Testis (tissue), 2 donors: ENCODE data around the gene CDK5R2.

ENCODE experiments used
- CTCF ChIP-seq, 3 experiments: fragments of 450-650 bp in 2 of 3; fragments of 200-600 bp in 1 of 3; sonication (generic) in 1 of 3; IDR thresholded peaks; one replicate each; pipeline ENCODE4 v1.5.1; 2016 to 2019; ENCODE audit warnings: antibody characterized with exemption in 3 of 3, mild to moderate bottlenecking in 2 of 3, moderate library complexity in 1 of 3
- POLR2A ChIP-seq: fragments of 450-650 bp; IDR thresholded peaks from one replicate; pipeline ENCODE4 v1.6.1; 2017; ENCODE audit warnings: antibody characterized with exemption, mild to moderate bottlenecking, moderate library complexity

GRCh38 chr2:218924757-218925156, 34.7 kb upstream of the CDK5R2 start:
- TF ChIP-seq CTCF (IDR thresholded peaks at IDR 0.05): no peak
- TF ChIP-seq POLR2A: no peak
